Bladder microvascular endothelial cell (primary cell): ENCODE results near the gene ZSCAN2. TPM values are rescaled to one million over a fixed set of nuclear protein-coding genes. Genes with fewer than 3 reads are reported as not detected.

ENCODE experiments used
- total RNA-seq: library from RNA; depleted of rRNA; stranded (reverse); fragments of >200 nt; gene quantifications from 2 replicates; pipeline ENCODE4 v1.2.3, GENCODE V29; 2014

The ZSCAN2 gene
- total RNA-seq: 10.5 and 18.3 TPM in 2 replicates

DNA sequence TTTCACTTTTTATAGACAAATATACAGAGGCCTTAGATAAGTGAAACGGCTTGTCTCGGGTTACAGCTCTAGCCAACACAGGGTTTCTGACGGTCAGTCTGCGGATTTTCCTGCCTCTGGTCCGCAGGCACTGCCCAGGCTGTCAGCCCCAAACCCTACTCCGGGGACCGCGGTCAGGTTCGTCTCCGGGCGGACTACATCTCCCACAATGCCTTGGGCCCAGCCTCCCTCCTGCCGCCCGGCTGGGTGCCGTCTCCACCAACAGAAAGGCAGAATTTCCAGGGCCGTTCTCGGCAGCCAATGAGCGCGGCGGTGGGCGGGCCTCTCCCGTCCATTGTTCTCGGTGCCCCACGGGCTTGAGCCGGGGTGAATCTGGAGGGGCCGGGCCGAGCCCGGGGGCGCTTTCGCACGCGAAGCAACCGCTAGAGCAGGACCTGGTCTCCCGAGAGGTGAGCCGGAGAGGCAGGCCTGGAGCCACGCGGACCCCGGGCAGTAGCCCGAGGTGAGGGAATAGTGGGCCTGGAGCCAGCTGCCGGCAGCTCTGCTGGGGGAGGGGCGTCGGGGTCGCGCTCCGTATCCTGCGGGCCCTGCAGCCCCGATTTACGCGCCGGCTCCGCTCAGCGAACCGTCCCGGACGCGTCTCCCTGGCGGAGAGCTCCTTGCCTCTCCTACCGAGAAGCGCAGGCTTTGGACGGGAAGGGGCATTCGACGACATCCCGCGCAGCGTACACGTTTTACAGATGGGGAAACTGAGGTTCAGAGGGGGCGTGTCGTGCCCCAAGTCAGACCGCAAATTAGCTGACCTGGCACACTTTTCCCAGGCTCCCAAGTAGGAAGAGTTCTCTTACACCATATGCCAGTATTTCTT, at the start of gene ZSCAN2:
ZSCAN2 (plus strand) TSS at position 323 of the 868 bp plus-strand sequence. CDS start 2,919 bp downstream, outside the sequence.

DNA sequence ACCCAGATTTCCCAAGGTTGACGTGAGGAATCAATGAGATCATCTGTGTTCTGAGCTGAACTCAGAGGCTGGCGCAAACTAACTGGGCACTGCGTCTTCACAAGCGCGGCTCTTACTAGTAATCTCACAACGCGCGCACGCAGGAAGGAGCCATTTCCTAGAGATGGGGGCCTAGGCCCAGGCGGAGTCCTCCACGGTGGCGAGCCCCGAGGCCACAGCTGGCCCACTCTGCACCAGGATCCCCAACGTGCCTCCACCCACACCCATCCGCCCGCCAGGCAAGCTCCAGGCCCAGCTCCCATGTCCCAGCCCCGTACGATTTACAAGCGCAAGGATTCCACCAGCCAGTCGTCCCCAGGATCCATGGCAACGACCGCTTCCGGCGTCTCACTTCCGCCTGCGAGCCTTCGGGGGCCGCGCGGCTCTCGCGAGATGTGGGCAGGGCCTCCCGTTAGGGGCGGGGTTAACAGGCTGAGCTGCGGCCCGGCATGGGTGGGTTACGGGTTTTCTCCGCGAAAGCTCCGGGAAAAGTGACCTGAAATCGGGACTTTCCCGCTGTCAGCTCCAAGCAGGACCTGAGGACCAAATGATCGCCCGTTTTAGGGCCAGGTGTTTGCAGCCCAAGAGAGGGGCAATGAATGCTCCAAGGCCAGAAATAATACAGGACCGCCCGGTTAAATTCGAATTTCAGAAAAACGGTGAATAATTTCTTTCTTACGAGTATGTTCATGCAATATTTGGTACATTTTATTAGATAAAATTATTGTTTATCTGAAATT, 53.3 kb downstream of the ZSCAN2 start, which contains the start of gene WDR73:
WDR73 (minus strand) TSS at position 374 of the 779 bp plus-strand sequence; CDS start at position 365, 9 bp downstream.

DNA sequence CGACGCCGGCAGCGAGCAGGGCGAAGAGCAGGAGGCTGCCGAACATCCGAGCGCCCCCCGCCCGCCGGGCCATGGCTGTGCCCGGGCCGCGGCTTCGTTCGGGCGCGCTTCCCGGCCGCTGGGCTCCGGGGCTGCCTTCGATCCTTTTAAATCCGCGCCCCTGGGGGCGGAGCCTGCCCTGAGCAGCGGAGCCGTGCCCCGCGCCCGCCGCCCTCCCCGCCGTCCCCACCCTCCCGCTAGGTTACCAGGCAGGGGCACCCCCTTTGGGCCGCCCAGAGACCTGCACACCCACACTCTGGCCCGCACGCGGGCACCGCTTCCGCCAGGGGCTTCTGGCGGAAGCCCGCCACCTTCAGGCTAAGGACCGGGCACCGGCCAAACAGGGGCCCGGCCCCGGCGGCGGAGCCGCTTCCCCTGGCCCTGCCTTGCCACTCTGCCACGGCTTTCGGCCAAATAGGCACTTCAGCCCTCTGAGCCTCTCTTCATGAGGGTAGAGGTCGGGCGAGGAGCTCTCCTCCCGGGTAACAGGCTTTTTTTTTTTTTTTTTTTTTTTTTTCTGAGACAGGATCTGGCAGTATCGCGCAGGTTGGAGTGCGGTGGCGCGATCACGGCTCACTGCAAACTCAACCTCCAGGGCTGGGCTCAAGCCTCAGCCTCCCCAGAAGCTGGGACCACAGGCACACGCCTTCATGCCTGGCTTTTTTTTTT, 57.4 kb downstream of the ZSCAN2 start, which contains the start of gene NMB:
NMB (minus strand) TSS at position 120 of the 708 bp plus-strand sequence; CDS start at position 73, 47 bp downstream.

Other genes with a start within 250 kb of the ZSCAN2 start
- 12.6 and 25.7 TPM in 2 replicates for gene WDR73, start 53.3 kb downstream of the ZSCAN2 start, total RNA-seq
- 2.4 and 3.4 TPM in 2 replicates for gene NMB, start 57.2 kb downstream of the ZSCAN2 start, total RNA-seq
- gene SEC11A, start 115.1 kb downstream of the ZSCAN2 start, total RNA-seq: 195 and 260 TPM in 2 replicates
- 2.6 and 9.3 TPM in 2 replicates for gene ZNF592, start 147.6 kb downstream of the ZSCAN2 start, total RNA-seq
- 9.4 and 104 TPM in 2 replicates for gene ALPK3, start 216.3 kb downstream of the ZSCAN2 start, total RNA-seq